H1 (cell line): ENCODE data around the gene C11orf98. TPM values are rescaled to one million over a fixed set of nuclear protein-coding genes. Genes with fewer than 3 reads are reported as not detected.

ENCODE experiments used
- KDM5A ChIP-seq: fragments of 200-600 bp; IDR thresholded peaks from 2 replicates; pipeline ENCODE4 v1.7.1; 2012; ENCODE audit warnings: mild to moderate bottlenecking, low read length, inconsistent platforms, mixed read lengths
- polyA plus RNA-seq, 7 experiments: library from polyadenylated mRNA; depleted of rRNA in 3 of 7; stranded (reverse) in 5 of 7; unstranded in 2 of 7; fragments of >200 nt in 5 of 7; fragments of 200-250 nt in 2 of 7; gene quantifications; 1 replicate in 5 of 7; 2 replicates in 1 of 7; 4 replicates in 1 of 7; pipeline versions ENCODE4 v1.2.1 to v1.2.3, GENCODE V29; 2011 to 2013; ENCODE audit warnings: missing spikeins in 2 of 7, mixed read lengths in 2 of 7
- total RNA-seq: library from RNA; stranded (reverse); fragmentation: NEBNext Ultra II Directional; extraction: Animal tissue kit (Norgen Biotek cat#: 25700); gene quantifications from 2 replicates; pipeline ENCODE4 v1.2.1, GENCODE V29; 2021
- TF ChIP-seq, protein P1 (sequence below): IDR thresholded peaks from 2 replicates; pipeline ENCODE4 v1.6.1; 2012; ENCODE audit warnings: low read length, inconsistent platforms

The C11orf98 gene
- total and polyA plus RNA-seq, 2 of the 8 experiments (the other 6 are each of a cell fraction or from before 2014, with no cell fraction given): 68.0 to 171 TPM

DNA sequence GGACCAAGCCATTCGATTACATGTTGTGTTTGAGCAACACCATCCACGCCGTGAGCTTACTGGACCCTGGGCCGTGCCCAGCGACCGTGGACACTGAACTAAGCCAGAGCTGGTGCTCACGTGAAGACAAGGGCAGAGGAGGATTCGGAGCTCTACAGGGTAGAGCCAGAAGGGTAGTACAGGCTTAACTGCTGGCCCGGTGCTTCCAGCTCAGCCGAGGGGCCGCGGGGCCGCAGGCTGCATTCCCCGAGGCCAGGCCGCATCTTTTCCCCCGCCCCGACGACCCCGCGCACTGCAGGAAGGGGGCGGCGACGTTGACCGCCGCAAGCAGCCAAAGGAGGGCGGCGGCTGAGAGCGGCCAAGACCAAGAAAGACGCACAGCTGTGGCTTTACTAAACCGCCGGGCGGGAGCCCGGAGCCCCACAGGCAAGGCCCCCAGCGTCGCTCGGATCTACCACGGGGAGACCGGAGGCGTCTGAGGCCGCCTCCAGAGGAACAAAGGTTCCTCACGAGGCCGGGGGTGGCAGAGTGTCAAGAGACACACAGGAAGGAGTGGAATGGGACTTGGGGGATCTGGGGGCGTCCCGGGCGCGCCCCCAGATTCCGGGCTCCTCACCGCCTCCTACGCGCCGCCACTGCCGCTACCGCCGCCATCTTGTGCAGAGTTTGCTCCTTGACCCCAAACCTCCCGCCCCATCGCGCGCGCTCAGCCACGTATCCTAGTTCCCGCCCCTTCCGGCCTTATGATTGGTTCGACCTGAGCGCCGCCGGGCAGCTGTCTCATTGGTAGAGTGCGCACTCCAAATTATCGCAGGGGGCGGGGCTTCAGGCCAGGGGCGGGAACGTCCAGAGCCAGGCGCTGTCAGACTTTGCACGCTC lies 18.8 kb downstream of the C11orf98 start, which contains the start of gene GANAB (continued):
- TF ChIP-seq, protein P1, sequence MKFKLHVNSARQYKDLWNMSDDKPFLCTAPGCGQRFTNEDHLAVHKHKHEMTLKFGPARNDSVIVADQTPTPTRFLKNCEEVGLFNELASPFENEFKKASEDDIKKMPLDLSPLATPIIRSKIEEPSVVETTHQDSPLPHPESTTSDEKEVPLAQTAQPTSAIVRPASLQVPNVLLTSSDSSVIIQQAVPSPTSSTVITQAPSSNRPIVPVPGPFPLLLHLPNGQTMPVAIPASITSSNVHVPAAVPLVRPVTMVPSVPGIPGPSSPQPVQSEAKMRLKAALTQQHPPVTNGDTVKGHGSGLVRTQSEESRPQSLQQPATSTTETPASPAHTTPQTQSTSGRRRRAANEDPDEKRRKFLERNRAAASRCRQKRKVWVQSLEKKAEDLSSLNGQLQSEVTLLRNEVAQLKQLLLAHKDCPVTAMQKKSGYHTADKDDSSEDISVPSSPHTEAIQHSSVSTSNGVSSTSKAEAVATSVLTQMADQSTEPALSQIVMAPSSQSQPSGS: no peak
- TF ChIP-seq KDM5A: peak; percentile 75
